Heart right ventricle (tissue), 16 donors: ENCODE measurements around the gene SPATA16. TPM values are rescaled to one million over a fixed set of nuclear protein-coding genes. Genes with fewer than 3 reads are reported as not detected.

ENCODE experiments used
- ATAC-seq, 8 donors: fragments of 200-7000 bp; cut with Tn5 transposase; one replicate each; pipeline ENCODE4 v1.9.1; 2020; ENCODE audit warnings: mild to moderate bottlenecking in 8 of 8, moderate library complexity in 8 of 8, moderate number of reproducible peaks in 1 of 8
- DNase-seq, 2 donors: peaks; one replicate each; pipeline ENCODE4 v3.0.0-alpha.2; 2020
- H3K27ac ChIP-seq, 10 donors: fragments of 200-600 bp; sonication (generic) in 2 of 10; one replicate each; pipeline versions ENCODE4 v1.5.0 to v1.8.0; 2020 to 2022; ENCODE audit warnings: mild to moderate bottlenecking in 3 of 10
- H3K27me3 ChIP-seq, 7 donors: fragments of 200-600 bp; one replicate each; pipeline ENCODE4 v1.8.0; 2021 to 2022; ENCODE audit warnings: mild to moderate bottlenecking in 2 of 7
- H3K36me3 ChIP-seq, 9 donors: fragments of 200-600 bp; sonication (generic) in 1 of 9; one replicate each; pipeline versions ENCODE4 v1.5.0 to v1.8.0; 2020 to 2022; ENCODE audit warnings: mild to moderate bottlenecking in 2 of 9
- H3K4me1 ChIP-seq, 9 donors: fragments of 200-600 bp; sonication (generic) in 1 of 9; one replicate each; pipeline versions ENCODE4 v1.5.0 to v1.8.0; 2020 to 2022; ENCODE audit warnings: mild to moderate bottlenecking in 4 of 9
- H3K4me3 ChIP-seq, 10 donors: fragments of 200-600 bp; sonication (generic) in 2 of 10; one replicate each; pipeline versions ENCODE4 v1.5.0 to v1.8.0; 2020 to 2022; ENCODE audit warnings: mild to moderate bottlenecking in 7 of 10, moderate library complexity in 2 of 10
- H3K9me3 ChIP-seq, 11 donors: fragments of 200-600 bp in 10 of 11; sonication (generic) in 2 of 11; one replicate each; pipeline versions ENCODE4 v1.5.0 to v1.8.0; 2013 to 2022; ENCODE audit warnings: mild to moderate bottlenecking in 2 of 11, control low read depth in 1 of 11, moderate library complexity in 1 of 11
- CTCF ChIP-seq, 9 donors: fragments of 200-600 bp; sonication (generic) in 2 of 9; IDR thresholded peaks; one replicate each; pipeline versions ENCODE4 v1.5.0 to v1.8.0; 2021 to 2022; ENCODE audit warnings: antibody characterized with exemption in 9 of 9, mild to moderate bottlenecking in 5 of 9, moderate library complexity in 1 of 9
- WGBS, 2 donors: extraction: QIAGEN DNeasy Blood & Tissue Kit; methylation state at CpG; one replicate each; pipeline ENCODE4 v1.1.7; 2013; ENCODE audit warnings: inconsistent platforms in 1 of 2; 5-methylcytosine and 5-hydroxymethylcytosine counted together
- intact Hi-C, 10 donors: fragments of 100-400 bp; cut with DNase I; formaldehyde crosslinking; loops; one replicate each; pipeline versions ENCODE4 v1.11.1 to v1.14.2; 2022
- polyA plus RNA-seq, 2 donors: library from polyadenylated mRNA; stranded (reverse); fragments of 200-250 nt; gene quantifications; one replicate each; pipeline ENCODE4 v1.2.3, GENCODE V29; 2013
- total RNA-seq, 10 donors: library from RNA; stranded (reverse); fragmentation: NEBNext Ultra II Directional in 3 of 10; extraction: Animal tissue kit (Norgen Biotek cat#: 25700) in 3 of 10; gene quantifications; one replicate each; pipeline versions ENCODE4 v1.2.1 to v1.2.4, GENCODE V29; 2021 to 2023
- donor health status: Arrhythmogenic right ventricular cardiomyopathy.
- donor health status: ischemic (EF 13 %, LVEDD 7.1; RV severe dilation, severe dysfunction).
- donor health status: healthy with polysubstance abuse.
- donor health status: DM: no; HTN: yes; CAD: no.
- donor health status: DM: no; HTN: no; CAD: no.
- donor health status: ischemic (EF 25% LVEDD 6.9; RV normal size, moderate dysfunction).
- donor health status: ischemic (EF 25% LVEDD 5.7; RV mildly dilated, moderate dysfunction).
- donor health status: healthy.
- donor health status: DM: yes; HTN: yes; CAD: no.
- donor health status: Ischemic cardiomyopathy.
- donor health status: ischemic (EF 35%, LVEDD 5.7; RV mildly dilated, moderate dysfunction).
- donor health status: nonischemic (EF 11% LVEDD 7.7; RV severe dilation, severe dysfunction).
- donor health status: DM: yes; HTN: yes; CAD: no.
- donor health status: PGD.
- donor health status: ischemic (EF 29% LVEDD 5.4; RV normal size, mild dysfunction).
- donor health status: nonischemic (EF 23%, LVEDD 6.1; RV moderate dilation, normal function).

The SPATA16 gene
- total and polyA plus RNA-seq, 12 donors = not detected

DNA sequence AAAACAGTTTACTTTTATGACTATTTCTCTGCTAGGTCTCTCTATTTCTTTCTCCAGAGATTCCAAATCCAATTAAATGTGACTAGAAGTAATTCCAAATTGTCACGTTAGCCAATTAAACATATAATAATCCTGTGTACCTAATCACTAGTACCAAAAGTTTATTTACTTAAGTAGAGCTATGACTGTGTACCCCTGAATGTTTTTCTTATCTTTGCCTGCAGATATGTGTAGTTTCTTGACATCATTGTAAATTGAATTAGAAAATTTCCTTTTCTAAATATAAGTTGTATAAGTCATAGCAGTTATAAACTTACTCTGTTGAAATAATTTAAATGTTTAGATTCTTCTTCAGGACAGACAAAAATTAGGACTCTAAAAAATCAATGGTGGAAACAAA is 163.3 kb downstream of the SPATA16 start:
- 78 to 83% methylated on average over 1 of the region's 1 CpG for WGBS, 2 donors
- no peaks in the 10 kb centered on the region for H3K27me3 ChIP-seq
- no peak overlapping the region for H3K27ac ChIP-seq
- H3K36me3 ChIP-seq = no peaks in the 10 kb centered on the region
- intact Hi-C loops = no loop called here
- no peak for DNase-seq
- no peaks in the 10 kb centered on the region for H3K4me1 ChIP-seq
- TF ChIP-seq CTCF (IDR thresholded peaks at IDR 0.05) = no peak
- H3K4me3 ChIP-seq = no peak overlapping the region
- H3K9me3 ChIP-seq = no peaks in the 10 kb centered on the region
- no peak for ATAC-seq

DNA sequence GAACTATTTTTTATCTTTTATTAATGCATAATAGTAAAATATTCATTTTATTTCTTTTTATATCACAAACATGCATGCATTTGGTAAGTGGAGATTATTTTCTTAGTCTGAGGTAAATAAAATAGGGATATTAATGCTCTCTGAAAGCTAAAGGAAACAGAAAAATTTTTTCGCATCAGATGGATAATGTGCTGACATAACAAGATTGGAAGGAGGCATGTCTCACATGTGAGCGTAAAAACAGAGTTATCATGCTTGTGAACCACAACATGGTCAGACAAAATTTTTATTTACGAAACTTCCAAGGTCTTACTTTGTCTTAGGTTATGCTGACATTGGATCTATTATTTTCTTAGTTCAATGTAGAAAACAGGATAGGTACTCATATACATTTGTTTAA is 166.1 kb downstream of the SPATA16 start:
- 87 to 95% methylated on average over 3 of the region's 3 CpGs for WGBS, 2 donors
- Histone ChIP-seq H3K4me1 (no peaks in the 10 kb centered on the region), H3K27ac (no peak overlapping the region), H3K36me3 (no peaks in the 10 kb centered on the region), H3K27me3 (no peaks in the 10 kb centered on the region), H3K4me3 (no peak overlapping the region), H3K9me3 (no peaks in the 10 kb centered on the region)
- ATAC-seq = no peak
- no peak for TF ChIP-seq CTCF (IDR thresholded peaks at IDR 0.05)
- intact Hi-C loops = no loop called here
- DNase-seq = no peak

- intact Hi-C loops = no loop called here
- no peaks in the 10 kb centered on the region for H3K9me3 ChIP-seq
- no peak overlapping the region for H3K27ac ChIP-seq
- H3K36me3 ChIP-seq = no peaks in the 10 kb centered on the region
- ATAC-seq = no peak
- no peak for TF ChIP-seq CTCF (IDR thresholded peaks at IDR 0.05)
- WGBS, 2 donors = 70 to 73% methylated on average over 2 of the region's 2 CpGs
- DNase-seq = no peak
- no peaks in the 10 kb centered on the region for H3K4me1 ChIP-seq
- no peaks in the 10 kb centered on the region for H3K27me3 ChIP-seq
- no peak overlapping the region for H3K4me3 ChIP-seq
Observed at GRCh38 chr3:172973799-172974198, 167.2 kb downstream of the SPATA16 start.

DNA sequence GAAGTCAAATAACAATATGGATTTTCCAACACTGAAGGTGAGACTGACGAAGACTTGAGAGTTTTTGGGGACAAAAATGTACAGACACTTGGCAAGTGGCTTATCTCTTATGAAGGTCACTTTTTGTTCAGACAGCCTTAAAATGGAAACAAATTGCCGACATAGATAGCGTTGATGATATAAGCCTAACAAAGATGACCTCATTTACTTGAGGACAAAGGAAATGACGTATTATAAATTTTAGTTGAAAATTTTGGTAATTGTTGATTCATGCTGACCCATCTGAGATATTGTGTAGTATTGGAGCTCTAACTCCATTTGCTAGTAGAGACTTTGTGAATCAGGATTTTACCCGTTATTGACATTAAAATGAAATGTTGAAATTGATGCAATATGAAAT is 168.3 kb downstream of the SPATA16 start:
- no peak overlapping the region for H3K27ac ChIP-seq
- TF ChIP-seq CTCF (IDR thresholded peaks at IDR 0.05) = no peak
- ATAC-seq = no peak
- H3K36me3 ChIP-seq = no peaks in the 10 kb centered on the region
- 65 to 75% methylated on average over 5 of the region's 5 CpGs for WGBS, 2 donors
- no peak for DNase-seq
- intact Hi-C loops = no loop called here
- no peaks in the 10 kb centered on the region for H3K4me1 ChIP-seq
- no peaks in the 10 kb centered on the region for H3K9me3 ChIP-seq
- no peaks in the 10 kb centered on the region for H3K27me3 ChIP-seq
- no peak overlapping the region for H3K4me3 ChIP-seq

GRCh38 chr3:172972067-172972466 is 169.0 kb downstream of the SPATA16 start:
- Histone ChIP-seq H3K36me3 (no peaks in the 10 kb centered on the region), H3K27ac (no peak overlapping the region), H3K4me1 (no peaks in the 10 kb centered on the region), H3K27me3 (no peaks in the 10 kb centered on the region), H3K9me3 (no peaks in the 10 kb centered on the region), H3K4me3 (no peak overlapping the region)
- DNase-seq = no peak
- no peak for ATAC-seq
- 78 to 81% methylated on average over 1 of the region's 1 CpG for WGBS, 2 donors
- intact Hi-C loops = no loop called here
- TF ChIP-seq CTCF (IDR thresholded peaks at IDR 0.05) = no peak
